Cardiac muscle cell (in vitro differentiated cells and primary cell): ENCODE results near the gene LRCH3. TPM values are rescaled to one million over a fixed set of nuclear protein-coding genes. Genes with fewer than 3 reads are reported as not detected.
A peak's percentile ranks its signal among the peaks of the same experiment; 100 is the strongest.
"Not testable (repeated sequence)": the region's sequence is repeated elsewhere in the genome, so short reads cannot be mapped to it uniquely, and the experiment has no call there.

Source experiments
- DNase-seq, 2 donors: peaks; one replicate each; pipeline versions ENCODE4 v3.0.0 to v3.0.0-alpha.2; 2010 to 2017; ENCODE audit warnings: low read depth in 1 of 2, low spot score in 1 of 2
- H3K27ac ChIP-seq: fragments of 200-600 bp; sonication (generic); 2 replicates; pipeline ENCODE4 v1.5.1; 2016
- H3K27me3 ChIP-seq: fragments of 200-600 bp; sonication (generic); 2 replicates; pipeline ENCODE4 v1.6.0; 2016; ENCODE audit warnings: control low read depth
- H3K36me3 ChIP-seq: fragments of 200-600 bp; sonication (generic); 2 replicates; pipeline ENCODE4 v1.5.1; 2016; ENCODE audit warnings: control low read depth
- H3K4me1 ChIP-seq: fragments of 200-600 bp; sonication (generic); 2 replicates; pipeline ENCODE4 v1.8.1; 2017; ENCODE audit warnings: low read depth, mild to moderate bottlenecking, mixed run types
- H3K4me3 ChIP-seq: fragments of 200-600 bp; sonication (generic); 2 replicates; pipeline ENCODE4 v1.5.1; 2016; ENCODE audit warnings: mild to moderate bottlenecking
- H3K9me3 ChIP-seq: fragments of 200-600 bp; sonication (generic); 2 replicates; pipeline ENCODE4 v1.5.1; 2017; ENCODE audit warnings: low read depth, mild to moderate bottlenecking, control low read depth
- CTCF ChIP-seq: IDR thresholded peaks from 2 replicates; pipeline ENCODE4 v1.5.1; 2012; ENCODE audit warnings: low read depth, mild to moderate bottlenecking, low read length
- polyA plus RNA-seq: library from polyadenylated mRNA; unstranded; fragments of >200 nt; fragmentation: Nextera tagmentation; extraction: Ambion mirVana; gene quantifications from 2 replicates; pipeline ENCODE4 v1.2.1, GENCODE V29; 2016
- total RNA-seq: library from RNA; depleted of rRNA; stranded (reverse); fragments of >200 nt; gene quantifications from 2 replicates; pipeline ENCODE4 v1.2.3, GENCODE V29; 2016

Gene LRCH3
- total and polyA plus RNA-seq, 2 experiments from 2014 or later, result 36.7 to 38.9 TPM

GRCh38 chr3:197908957-197909701 is 118.1 kb downstream of the LRCH3 start:
- no peak overlapping the region for H3K4me3 ChIP-seq
- H3K4me1 ChIP-seq, result peaks cover 3% of the 10 kb centered on the region
- no peaks in the 10 kb centered on the region for H3K9me3 ChIP-seq
- no peak for TF ChIP-seq CTCF
- no peak for DNase-seq
- H3K36me3 ChIP-seq, result no peaks in the 10 kb centered on the region
- H3K27ac ChIP-seq, result no peak overlapping the region
- H3K27me3 ChIP-seq, result no peaks in the 10 kb centered on the region

DNA sequence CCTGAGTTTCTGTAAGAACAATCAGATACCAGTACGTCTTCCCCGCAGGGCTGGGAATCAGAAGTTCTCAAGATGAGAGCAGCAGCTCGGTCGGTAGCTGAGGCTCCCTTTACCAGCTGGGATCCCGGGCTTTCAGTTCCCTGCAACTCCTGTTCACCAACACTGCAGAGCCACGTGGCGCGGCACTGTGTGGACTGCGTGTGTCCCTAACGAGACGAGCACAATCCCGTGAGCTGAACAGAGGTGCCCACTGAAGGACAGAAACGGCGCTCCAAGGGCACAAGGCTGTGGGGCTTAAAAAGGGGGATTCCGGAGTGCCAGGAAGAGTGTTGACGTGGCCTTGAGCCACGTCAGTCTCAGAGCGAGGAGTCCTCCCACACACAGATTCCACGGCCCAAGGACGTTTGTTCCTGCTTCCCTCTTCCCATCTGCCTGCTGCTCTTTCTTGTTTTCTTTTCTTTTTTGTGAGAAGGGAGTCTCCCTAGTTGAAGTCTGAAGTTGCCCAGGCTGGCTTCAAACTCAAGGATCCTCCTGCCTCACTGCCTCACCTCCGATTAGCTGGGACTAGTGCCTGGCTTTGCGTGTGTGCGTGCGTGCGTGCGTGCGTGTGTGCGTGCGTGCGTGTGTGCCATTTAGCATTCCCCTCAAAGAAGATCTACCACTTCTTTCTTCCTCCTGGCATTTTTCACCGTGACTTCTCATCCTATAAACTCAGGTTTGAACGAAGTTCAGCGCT is 121.9 kb downstream of the LRCH3 start:
- Histone ChIP-seq H3K4me3 (no peak overlapping the region), H3K4me1 (no peaks in the 10 kb centered on the region), H3K36me3 (no peaks in the 10 kb centered on the region), H3K27ac (no peak overlapping the region), H3K27me3 (no peaks in the 10 kb centered on the region), H3K9me3 (no peaks in the 10 kb centered on the region)
- no peak for TF ChIP-seq CTCF
- peak in 1 of 2 donors; percentile 36 for DNase-seq

- no peaks in the 10 kb centered on the region for H3K27me3 ChIP-seq
- no peaks in the 10 kb centered on the region for H3K4me1 ChIP-seq
- DNase-seq, result no peak
- no peak for TF ChIP-seq CTCF
- H3K36me3 ChIP-seq, result no peaks in the 10 kb centered on the region
- H3K9me3 ChIP-seq, result no peaks in the 10 kb centered on the region
- no peak overlapping the region for H3K4me3 ChIP-seq
- no peak overlapping the region for H3K27ac ChIP-seq
Measured at GRCh38 chr3:197913641-197914380, 122.8 kb downstream of the LRCH3 start.

DNA sequence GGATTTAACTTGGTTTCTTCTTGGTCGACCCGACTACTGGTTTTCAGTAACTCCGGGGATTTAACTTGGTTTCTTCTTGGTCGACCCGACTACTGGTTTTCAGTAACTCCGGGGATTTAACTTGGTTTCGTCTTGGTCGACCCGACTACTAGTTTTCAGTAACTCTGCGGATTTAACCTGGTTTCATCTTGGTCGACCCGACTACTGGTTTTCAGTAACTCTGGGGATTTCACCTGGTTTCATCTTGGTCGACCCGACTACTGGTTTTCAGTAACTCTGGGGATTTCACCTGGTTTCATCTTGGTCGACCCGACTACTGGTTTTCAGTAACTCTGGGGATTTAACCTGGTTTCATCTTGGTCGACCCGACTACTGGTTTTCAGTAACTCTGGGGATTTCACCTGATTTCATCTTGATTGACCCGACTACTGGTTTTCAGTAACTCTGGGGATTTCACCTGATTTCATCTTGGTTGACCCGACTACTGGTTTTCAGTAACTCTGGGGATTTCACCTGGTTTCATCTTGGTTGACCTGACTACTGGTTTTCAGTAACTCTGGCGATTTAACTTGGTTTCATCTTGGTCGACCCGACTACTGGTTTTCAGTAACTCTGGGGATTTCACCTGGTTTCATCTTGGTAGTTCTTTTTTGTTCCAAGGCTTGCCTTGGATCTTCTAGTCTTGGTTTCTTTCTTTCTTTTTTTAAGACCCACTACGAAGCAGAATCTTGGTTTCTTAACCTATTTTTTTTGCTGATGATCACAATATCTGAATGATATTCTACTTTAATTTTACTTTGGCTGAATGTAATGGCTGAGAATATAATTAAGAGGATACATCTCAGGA is 130.6 kb downstream of the LRCH3 start:
- H3K27ac ChIP-seq, H3K4me1 ChIP-seq, H3K27me3 ChIP-seq, DNase-seq, H3K4me3 ChIP-seq, H3K36me3 ChIP-seq, H3K9me3 ChIP-seq: not testable (repeated sequence)

DNA sequence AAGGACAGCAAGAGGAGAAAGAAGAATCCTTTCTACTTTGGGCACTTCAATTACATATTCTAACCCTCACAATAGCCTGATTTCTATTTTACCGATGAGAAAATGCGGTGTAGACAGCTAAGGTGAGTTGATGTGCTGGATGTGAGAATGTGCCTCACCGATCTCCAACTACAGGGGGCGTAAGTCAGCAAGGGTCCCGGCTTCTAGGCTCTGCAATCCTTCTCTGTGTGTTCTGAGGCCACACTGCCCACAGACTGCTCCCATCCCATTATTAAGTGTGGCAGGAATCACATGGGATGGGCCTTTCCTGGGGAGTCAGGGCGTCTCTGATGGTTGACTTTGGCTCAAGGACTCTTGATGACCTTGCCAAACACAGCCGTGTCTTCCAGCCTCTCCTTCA is 135.4 kb downstream of the LRCH3 start:
- Histone ChIP-seq H3K4me3 (no peak overlapping the region), H3K27ac (no peak overlapping the region), H3K9me3 (no peaks in the 10 kb centered on the region), H3K36me3 (no peaks in the 10 kb centered on the region), H3K27me3 (no peaks in the 10 kb centered on the region), H3K4me1 (no peaks in the 10 kb centered on the region)
- DNase-seq, result no peak
- TF ChIP-seq CTCF, result peak; percentile 19

- not testable (repeated sequence) for H3K27ac ChIP-seq
Measured at GRCh38 chr3:197927578-197927977, 136.5 kb downstream of the LRCH3 start.

More at GRCh38 chr3:197927578-197927977, 136.5 kb downstream of the LRCH3 start:
- DNase-seq, H3K4me3 ChIP-seq, H3K9me3 ChIP-seq, H3K36me3 ChIP-seq, H3K4me1 ChIP-seq, H3K27me3 ChIP-seq: not testable (repeated sequence)
